PC-3 (cell line): ENCODE measurements around the gene ST6GALNAC4. TPM values are rescaled to one million over a fixed set of nuclear protein-coding genes. Genes with fewer than 3 reads are reported as not detected.

Experiments
- ATAC-seq: fragments of 200-7000 bp; cut with Tn5 transposase; 2 replicates; pipeline ENCODE4 v1.9.1; 2020; ENCODE audit warnings: mild to moderate bottlenecking, moderate library complexity
- BruUV-seq: library from RNA; stranded (reverse); fragments of 400-500 nt; replicated peaks from 2 replicates; lab custom pipeline; 2021; lab: Mats Ljungman, UMichigan
- CTCF ChIA-PET: fragments of 300-600 bp; sonication (Branson Sonifier 250); formaldehyde crosslinking; loops from one replicate; lab custom pipeline; 2022; ENCODE audit warnings: antibody characterized with exemption; lab: Charles Lee
- POLR2A ChIA-PET: fragments of 300-600 bp; sonication (Branson Sonifier 250); formaldehyde crosslinking; loops from one replicate; lab custom pipeline; 2022; ENCODE audit warnings: antibody characterized with exemption; ENCODE audit not compliant: unreplicated experiment; lab: Charles Lee
- DNase-seq: peaks from one replicate; pipeline ENCODE4 v3.0.0-alpha.2; 2015
- H2AFZ ChIP-seq: fragments of 300-600 bp; sonication (generic); 2 replicates; pipeline ENCODE4 v1.6.0; 2016; ENCODE audit warnings: antibody characterized with exemption, low read length
- H3F3A ChIP-seq: fragments of 300-600 bp; sonication (generic); one replicate; pipeline ENCODE4 v1.6.0; 2017; ENCODE audit warnings: antibody characterized with exemption, low read length, control low read depth, mild to moderate bottlenecking; ENCODE audit not compliant: unreplicated experiment
- H3K27ac ChIP-seq: fragments of 300-600 bp; sonication (generic); 2 replicates; pipeline ENCODE4 v1.5.1; 2016; ENCODE audit warnings: mild to moderate bottlenecking, low read length
- H3K27me3 ChIP-seq: fragments of 300-600 bp; sonication (generic); 2 replicates; pipeline ENCODE4 v1.6.1; 2016; ENCODE audit warnings: low read length, mixed read lengths
- H3K36me3 ChIP-seq: fragments of 300-600 bp; sonication (generic); 2 replicates; pipeline ENCODE4 v1.6.1; 2016; ENCODE audit warnings: low read depth, mixed run types, low read length, mixed read lengths
- H3K4me1 ChIP-seq: fragments of 300-600 bp; sonication (generic); 2 replicates; pipeline ENCODE4 v1.5.1; 2016; ENCODE audit warnings: low read length; ENCODE audit not compliant: insufficient read depth
- H3K4me2 ChIP-seq: fragments of 300-600 bp; sonication (generic); 2 replicates; pipeline ENCODE4 v1.6.0; 2016; ENCODE audit warnings: low read length
- H3K4me3 ChIP-seq: fragments of 300-600 bp; sonication (generic); 2 replicates; pipeline ENCODE4 v1.5.1; 2016; ENCODE audit warnings: mild to moderate bottlenecking, low read length, mixed read lengths
- H3K79me2 ChIP-seq: fragments of 300-600 bp; sonication (generic); 2 replicates; pipeline ENCODE4 v1.6.1; 2017; ENCODE audit warnings: low read length, mixed read lengths
- H3K9ac ChIP-seq: fragments of 300-600 bp; sonication (generic); 2 replicates; pipeline ENCODE4 v1.6.0; 2016; ENCODE audit warnings: mild to moderate bottlenecking, low read length
- H3K9me2 ChIP-seq: fragments of 300-600 bp; sonication (generic); replicated peaks from 2 replicates; pipeline ENCODE4 v1.6.1; 2016; ENCODE audit warnings: mixed run types, low read length, mixed read lengths
- H3K9me3 ChIP-seq: fragments of 300-600 bp; sonication (generic); 2 replicates; pipeline ENCODE4 v1.6.1; 2016; ENCODE audit warnings: low read length, mixed read lengths
- H4K20me1 ChIP-seq: fragments of 300-600 bp; sonication (generic); 2 replicates; pipeline ENCODE4 v1.6.1; 2016; ENCODE audit warnings: low read length, mixed read lengths
- CTCF ChIP-seq: fragments of 300-600 bp; sonication (generic); conservative IDR thresholded peaks from 2 replicates; pipeline ENCODE4 v1.5.1; 2017; ENCODE audit warnings: antibody characterized with exemption, low read depth, mild to moderate bottlenecking, low read length
- EZH2 ChIP-seq: fragments of 300-600 bp; sonication (generic); IDR thresholded peaks from one replicate; pipeline ENCODE4 v1.6.1; 2017; ENCODE audit warnings: antibody characterized with exemption, mild to moderate bottlenecking, low read length; ENCODE audit not compliant: unreplicated experiment
- EZH2phosphoT487 ChIP-seq: fragments of 300-600 bp; sonication (generic); IDR thresholded peaks from 2 replicates; pipeline ENCODE4 v1.6.1; 2018; ENCODE audit warnings: mild to moderate bottlenecking, antibody characterized with exemption, low read length, borderline replicate concordance
- intact Hi-C: fragments of 100-400 bp; cut with micrococcal nuclease; formaldehyde crosslinking; loops from 2 replicates; pipeline ENCODE4 v1.9.0; 2023
- total RNA-seq: library from RNA; depleted of rRNA; stranded (reverse); fragments of >200 nt; gene quantifications from 2 replicates; pipeline ENCODE4 v1.2.3, GENCODE V29; 2014

Gene ST6GALNAC4
- total RNA-seq, 1 experiment from 2014 or later, result 26.9 TPM

GRCh38 chr9:127905004-127905728 lies 11.7 kb downstream of the ST6GALNAC4 start:
- H3K9me3 ChIP-seq, result no peaks in the 10 kb centered on the region

DNA sequence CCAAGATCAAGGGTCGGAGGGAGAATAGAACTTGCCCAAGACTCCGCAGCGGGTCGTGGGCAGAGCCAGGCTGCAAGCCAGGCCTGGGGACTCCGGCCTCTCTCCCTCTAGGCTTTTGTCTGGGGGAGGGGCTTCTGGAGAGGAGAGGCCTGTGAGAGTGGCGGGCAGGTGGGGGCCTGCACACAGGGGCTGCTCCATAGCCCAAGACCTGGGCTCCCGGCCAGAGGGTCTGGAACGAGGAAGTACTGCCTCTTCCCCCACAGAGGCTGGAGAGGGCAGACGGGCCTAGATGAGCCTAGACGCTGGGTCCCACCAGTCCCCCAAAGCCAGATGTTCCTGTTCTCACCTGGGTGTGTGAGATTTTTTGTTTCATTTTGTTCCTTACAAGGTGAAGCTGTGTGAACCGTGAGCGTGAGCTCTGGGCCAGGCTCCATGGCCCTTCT lies 12.3 kb downstream of the ST6GALNAC4 start:
- H3K27ac ChIP-seq, result no peak overlapping the region
- H2AFZ ChIP-seq, result no peak overlapping the region
- H3K4me2 ChIP-seq, result no peak overlapping the region
- H3K27me3 ChIP-seq, result no peaks in the 10 kb centered on the region
- H3K9me3 ChIP-seq, result no peaks in the 10 kb centered on the region
- no peak for DNase-seq
- H3K4me3 ChIP-seq, result no peak overlapping the region
- no peaks in the 10 kb centered on the region for H3K9me2 ChIP-seq
- intact Hi-C loops, result no loop called here
- H3K4me1 ChIP-seq, result peaks cover 5% of the 10 kb centered on the region; the same call in 1 of the 2 replicates
- no peaks in the 10 kb centered on the region for H3F3A ChIP-seq
- CTCF ChIA-PET, result no interaction called here
- TF ChIP-seq EZH2phosphoT487 (no peak), EZH2 (no peak), CTCF (no peak)
- POLR2A ChIA-PET, result no interaction called here
- H3K36me3 ChIP-seq, result no peaks in the 10 kb centered on the region
- ATAC-seq, result no peak
- no peaks in the 10 kb centered on the region for H3K79me2 ChIP-seq
- no peaks in the 10 kb centered on the region for H4K20me1 ChIP-seq
- no TSS peak for BruUV-seq
- H3K9ac ChIP-seq, result no peak overlapping the region

More at GRCh38 chr9:127905004-127905728, 11.7 kb downstream of the ST6GALNAC4 start:
- H3F3A ChIP-seq, result no peaks in the 10 kb centered on the region
- no TSS peak for BruUV-seq
- ChIA-PET POLR2A (no interaction called here), CTCF (no interaction called here)
- DNase-seq (no peak), ATAC-seq (no peak; the same call in 1 of the 2 replicates)
- intact Hi-C loops, result no loop called here
- no peaks in the 10 kb centered on the region for H4K20me1 ChIP-seq
- no peaks in the 10 kb centered on the region for H3K4me1 ChIP-seq
- no peak overlapping the region for H3K9ac ChIP-seq
- H3K27ac ChIP-seq, result no peak overlapping the region
- TF ChIP-seq CTCF (no peak), EZH2phosphoT487 (no peak), EZH2 (no peak)
- H3K4me3 ChIP-seq, result no peak overlapping the region
- H3K27me3 ChIP-seq, result no peaks in the 10 kb centered on the region
- no peak overlapping the region for H3K4me2 ChIP-seq
- H2AFZ ChIP-seq, result no peak overlapping the region
- H3K36me3 ChIP-seq, result no peaks in the 10 kb centered on the region
- no peaks in the 10 kb centered on the region for H3K9me2 ChIP-seq
- no peaks in the 10 kb centered on the region for H3K79me2 ChIP-seq
